ENCODE measurements around the gene PRKD2. TPM values are rescaled to one million over a fixed set of nuclear protein-coding genes. Genes with fewer than 3 reads are reported as not detected.

PRKD2 gene
- total and polyA plus RNA-seq, 10 of the 15 experiments (the other 5 are each of a cell fraction or from before 2014, with no cell fraction given) = 2.3 to 98.8 (median 32.9) TPM

- intact Hi-C loops (cut with micrococcal nuclease; ENCODE audit: unreplicated experiment) (no loop called here), in situ Hi-C loops (cut with MboI) (no loop called here)
- Histone ChIP-seq H3K79me2 (ENCODE audit: control insufficient read depth, insufficient read depth, low read length) (peaks cover 32% of the 10 kb centered on the region), H3K4me1 (ENCODE audit: control insufficient read depth, insufficient read depth, low read length) (peaks cover 36% of the 10 kb centered on the region), H3K27me3 (replicated peaks in 1 of 2; ENCODE audit: control insufficient read depth in 2 of 2, insufficient read depth in 2 of 2, low read length in 1 of 2) (no peaks in the 10 kb centered on the region), H3K4me2 (ENCODE audit: control insufficient read depth, insufficient read depth) (peak within 1 kb of the TSS; percentile 81), H3K9me3 (replicated peaks; ENCODE audit: control insufficient read depth, insufficient read depth, low read length) (no peaks in the 10 kb centered on the region), H2AFZ (ENCODE audit: control insufficient read depth, low read depth, low read length) (peak within 1 kb of the TSS; percentile 52), H3K36me3 (ENCODE audit: control insufficient read depth in 2 of 2, insufficient read depth in 2 of 2, low read length in 1 of 2) (no peaks in the 10 kb centered on the region), H3K27ac (ENCODE audit: control insufficient read depth, insufficient read depth) (peak within 1 kb of the TSS; percentile 62), H3K4me3 (peak within 1 kb of the TSS; percentile 71), H4K20me1 (ENCODE audit: control insufficient read depth, insufficient read depth) (no peaks in the 10 kb centered on the region), H3K9ac (ENCODE audit: control insufficient read depth, insufficient read depth, low read length) (peak within 1 kb of the TSS; percentile 53)
- ChIA-PET RAD21 (ENCODE audit: unreplicated experiment) (interaction anchor here (0.6 to 2.6 kb wide), 4 partner anchors 8 to 91 kb away, joined by 3 to 13 read pairs (median 5); partner anchors contain the start of gene DACT3), SMC1A (ENCODE audit: uncharacterized antibody, unreplicated experiment) (interaction anchor here (0.6 to 17.6 kb wide), 8 partner anchors 8 to 37 kb away, joined by 3 to 286 read pairs (median 4); partner anchors contain the start of genes CALM3 and DACT3), POLR2A (interaction anchor here (0.5 to 2.7 kb wide), 7 partner anchors 11 to 684 kb away, joined by 4 to 11 read pairs (median 5); partner anchors contain the start of genes CALM3, DACT3 and GNG8), CTCF (interaction anchor here (0.9 to 12.1 kb wide), 4 partner anchors 9 to 37 kb away, joined by 3 to 150 read pairs (median 10); partner anchors contain the start of gene DACT3)
- BruUV-seq (replicated peaks) = no TSS peak
- DNase-seq (ENCODE audit: low read depth, low spot score) = no peak
- ATAC-seq = peak; percentile 70
- 9% methylated on average over 9 of the region's 13 CpGs for WGBS (ENCODE audit: insufficient coverage, insufficient replicate concordance, low lambda C conversion rate, missing lambda C conversion rate)
- FAIRE-seq = peak; percentile 31
- TF ChIP-seq GATAD2B (conservative IDR thresholded peaks at IDR 0.05; ENCODE audit: low read depth) = no peak
- TF ChIP-seq EED (IDR thresholded peaks at IDR 0.05; ENCODE audit: low read depth) = peak; percentile 77
- no peak for TF ChIP-seq ATF3 (IDR thresholded peaks at IDR 0.05; ENCODE audit: borderline replicate concordance, extremely low read depth, low read depth, low read length)
- no peak for TF ChIP-seq IRF4 (IDR thresholded peaks at IDR 0.05; ENCODE audit: low read depth, low read length)
- TF ChIP-seq CTCF (IDR thresholded peaks at IDR 0.05 in 2 of 3, conservative IDR thresholded peaks at IDR 0.05 in 1 of 3; ENCODE audit: control insufficient read depth in 2 of 3, extremely low read depth in 1 of 3, insufficient read depth in 1 of 3, low read depth in 3 of 3, low read length in 3 of 3) = no peak
- TF ChIP-seq FOS (IDR thresholded peaks at IDR 0.05; ENCODE audit: borderline replicate concordance, extremely low read depth, insufficient read length) = no peak
- TF ChIP-seq MEF2A (IDR thresholded peaks at IDR 0.05; ENCODE audit: insufficient read depth, low read depth, low read length) = no peak
- TF ChIP-seq RELB (IDR thresholded peaks at IDR 0.05; ENCODE audit: low read depth) = peak; percentile 73
- peak; percentile 62 for TF ChIP-seq POLR2A (IDR thresholded peaks at IDR 0.05; ENCODE audit: low read depth, low read length)
- peak; percentile 96 for TF ChIP-seq HDGF (IDR thresholded peaks at IDR 0.05)
- TF ChIP-seq CEBPB (IDR thresholded peaks at IDR 0.05; ENCODE audit: borderline replicate concordance in 1 of 2, low read depth in 2 of 2, low read length in 2 of 2) = no peak
- no peak for TF ChIP-seq TCF7 (IDR thresholded peaks at IDR 0.05; ENCODE audit: borderline replicate concordance)
- no peak for TF ChIP-seq NRF1 (conservative IDR thresholded peaks at IDR 0.05; ENCODE audit: low read depth, low read length)
- TF ChIP-seq BHLHE40 (IDR thresholded peaks at IDR 0.05; ENCODE audit: borderline replicate concordance in 1 of 2, low read depth in 2 of 2, low read length in 1 of 2) = peak in 1 of 2 experiments; percentile 38; a peak in 1 of 4 replicates
- TF ChIP-seq PAX5 (IDR thresholded peaks at IDR 0.05; ENCODE audit: borderline replicate concordance, low read depth, low read length) = no peak
- no peak for TF ChIP-seq NKRF (conservative IDR thresholded peaks at IDR 0.05)
- no peak for TF ChIP-seq SMAD1 (IDR thresholded peaks at IDR 0.05; ENCODE audit: low read depth, partially characterized antibody)
Observed at GRCh38 chr19:46624958-46625661, 91.8 kb downstream of the PRKD2 start, which contains the start of gene PTGIR. PTGIR (minus strand) TSS chr19:46625089; CDS start chr19:46624225, 864 bp downstream.

Measured in GM12878 (cell line).